K562 (cell line): ENCODE results near the gene ASB15.

ENCODE experiments used
- CCNT2 ChIP-seq: IDR thresholded peaks from 2 replicates; pipeline ENCODE4 v1.6.1; 2011; ENCODE audit warnings: borderline replicate concordance, low read depth, mild to moderate bottlenecking, moderate library complexity, mixed read lengths, low read length; ENCODE audit not compliant: insufficient read length; ENCODE audit errors: extremely low read depth
- CTCF ChIP-seq, 3 experiments: IDR thresholded peaks in 2 of 3; conservative IDR thresholded peaks in 1 of 3; 2 replicates each; pipeline ENCODE4 v1.5.1; 2011 to 2012; ENCODE audit warnings: low read length in 3 of 3, mild to moderate bottlenecking in 3 of 3, control low read depth in 2 of 3, improper control_type of control experiment in 1 of 3, inconsistent platforms in 1 of 3, low read depth in 1 of 3, mixed read lengths in 1 of 3, moderate library complexity in 1 of 3; ENCODE audit not compliant: insufficient read depth in 2 of 3
- SNAPC5 ChIP-seq: fragments of 250-450 bp; sonication (Bioruptor Pico); IDR thresholded peaks from 2 replicates; pipeline ENCODE4 v1.8.0; 2021; ENCODE audit warnings: moderate library complexity, mild to moderate bottlenecking, inconsistent platforms
- SNIP1 ChIP-seq: fragments of 450-650 bp; IDR thresholded peaks from 2 replicates; pipeline ENCODE4 v1.7.1; 2017; ENCODE audit warnings: low read depth, mild to moderate bottlenecking
- TEAD2 ChIP-seq: fragments of 450-650 bp; IDR thresholded peaks from 2 replicates; pipeline ENCODE4 v1.6.1; 2016; ENCODE audit warnings: missing genetic modification characterization, control low read depth, missing compliant biosample characterization

- TF ChIP-seq TEAD2 (tag) (no peak), CTCF (IDR thresholded peaks at IDR 0.05 in 2 of 3, conservative IDR thresholded peaks at IDR 0.05 in 1 of 3; ENCODE audit: insufficient read depth in 2 of 3, low read depth in 1 of 3, low read length in 3 of 3) (no peak), SNIP1 (no peak), CCNT2 (no peak), SNAPC5 (CRISPR knock-in tag) (no peak)
Measured at GRCh38 chr7:123657304-123657685, 55.7 kb downstream of the ASB15 start.
